ENCODE results near the gene KRTAP20-1.

DNA sequence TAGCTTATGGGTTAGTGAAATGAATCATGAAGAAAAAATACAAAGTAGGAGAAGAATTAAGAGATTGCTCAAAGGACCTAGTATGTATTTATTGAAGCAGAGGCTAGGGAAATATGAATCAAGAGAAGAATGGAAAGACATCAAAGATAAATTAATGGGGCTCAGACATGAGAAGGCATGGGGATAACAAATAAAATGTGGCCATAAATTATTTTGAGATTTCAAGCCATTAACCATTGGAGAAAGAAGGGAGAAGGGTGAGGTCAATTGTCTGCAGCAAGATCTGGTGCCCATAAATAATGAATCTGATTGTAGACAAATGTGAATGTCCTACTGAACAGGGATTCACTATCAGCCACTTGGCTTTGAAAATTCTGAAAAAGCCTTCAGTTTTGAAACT lies 36.7 kb downstream of the KRTAP20-1 start:
- TF ChIP-seq REST (IDR thresholded peaks at IDR 0.05) (no peak), JUND (IDR thresholded peaks at IDR 0.05) (no peak), CTCF (IDR thresholded peaks at IDR 0.05; ENCODE audit: low read depth, low read length, missing input control) (no peak), TAF1 (conservative IDR thresholded peaks at IDR 0.05) (no peak)
- TF ChIP-seq, protein P1, sequence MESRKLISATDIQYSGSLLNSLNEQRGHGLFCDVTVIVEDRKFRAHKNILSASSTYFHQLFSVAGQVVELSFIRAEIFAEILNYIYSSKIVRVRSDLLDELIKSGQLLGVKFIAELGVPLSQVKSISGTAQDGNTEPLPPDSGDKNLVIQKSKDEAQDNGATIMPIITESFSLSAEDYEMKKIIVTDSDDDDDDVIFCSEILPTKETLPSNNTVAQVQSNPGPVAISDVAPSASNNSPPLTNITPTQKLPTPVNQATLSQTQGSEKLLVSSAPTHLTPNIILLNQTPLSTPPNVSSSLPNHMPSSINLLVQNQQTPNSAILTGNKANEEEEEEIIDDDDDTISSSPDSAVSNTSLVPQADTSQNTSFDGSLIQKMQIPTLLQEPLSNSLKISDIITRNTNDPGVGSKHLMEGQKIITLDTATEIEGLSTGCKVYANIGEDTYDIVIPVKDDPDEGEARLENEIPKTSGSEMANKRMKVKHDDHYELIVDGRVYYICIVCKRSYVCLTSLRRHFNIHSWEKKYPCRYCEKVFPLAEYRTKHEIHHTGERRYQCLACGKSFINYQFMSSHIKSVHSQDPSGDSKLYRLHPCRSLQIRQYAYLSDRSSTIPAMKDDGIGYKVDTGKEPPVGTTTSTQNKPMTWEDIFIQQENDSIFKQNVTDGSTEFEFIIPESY (IDR thresholded peaks at IDR 0.05), result no peak
